Transverse colon (tissue), 3 donors: ENCODE data around the gene DHRS9.

ENCODE experiments used
- EP300 ChIP-seq: sonication (generic); formaldehyde crosslinking; IDR thresholded peaks from one replicate; pipeline ENCODE4 v1.6.1; 2017; ENCODE audit warnings: antibody characterized with exemption, low read depth
- POLR2A ChIP-seq: fragments of 450-650 bp; IDR thresholded peaks from one replicate; pipeline ENCODE4 v1.6.1; 2016; ENCODE audit warnings: antibody characterized with exemption, mild to moderate bottlenecking, moderate library complexity
- TF ChIP-seq, protein P1 (sequence below), 5 experiments: fragments of 200-600 bp in 3 of 5; fragments of 450-650 bp in 2 of 5; sonication (generic) in 3 of 5; IDR thresholded peaks; 1 replicate in 2 of 5; 2 replicates in 3 of 5; pipeline ENCODE4 v1.5.1; 2016 to 2017; ENCODE audit warnings: antibody characterized with exemption in 5 of 5, inconsistent platforms in 3 of 5, mild to moderate bottlenecking in 2 of 5, moderate library complexity in 1 of 5

DNA sequence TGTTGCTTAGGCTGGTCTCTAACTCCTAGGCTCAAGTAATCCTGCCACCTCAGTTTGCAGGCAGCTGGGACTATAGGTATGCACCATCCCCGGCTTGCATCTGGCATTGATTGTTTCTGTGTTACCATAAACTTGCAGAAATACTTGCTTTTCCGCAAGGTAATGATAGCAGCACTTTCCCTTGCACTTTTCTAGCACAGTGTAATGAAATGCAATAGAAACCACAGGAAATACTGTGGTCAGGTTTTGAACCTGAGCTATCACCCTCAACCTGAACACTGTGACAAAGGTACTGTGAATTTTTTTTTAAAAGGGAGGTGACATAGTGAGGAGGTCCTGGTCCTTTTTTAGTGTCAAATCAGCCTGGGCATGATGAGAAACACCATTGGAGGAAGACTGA, 38.3 kb downstream of the DHRS9 start:
- TF ChIP-seq POLR2A, result no peak
- TF ChIP-seq, protein P1, sequence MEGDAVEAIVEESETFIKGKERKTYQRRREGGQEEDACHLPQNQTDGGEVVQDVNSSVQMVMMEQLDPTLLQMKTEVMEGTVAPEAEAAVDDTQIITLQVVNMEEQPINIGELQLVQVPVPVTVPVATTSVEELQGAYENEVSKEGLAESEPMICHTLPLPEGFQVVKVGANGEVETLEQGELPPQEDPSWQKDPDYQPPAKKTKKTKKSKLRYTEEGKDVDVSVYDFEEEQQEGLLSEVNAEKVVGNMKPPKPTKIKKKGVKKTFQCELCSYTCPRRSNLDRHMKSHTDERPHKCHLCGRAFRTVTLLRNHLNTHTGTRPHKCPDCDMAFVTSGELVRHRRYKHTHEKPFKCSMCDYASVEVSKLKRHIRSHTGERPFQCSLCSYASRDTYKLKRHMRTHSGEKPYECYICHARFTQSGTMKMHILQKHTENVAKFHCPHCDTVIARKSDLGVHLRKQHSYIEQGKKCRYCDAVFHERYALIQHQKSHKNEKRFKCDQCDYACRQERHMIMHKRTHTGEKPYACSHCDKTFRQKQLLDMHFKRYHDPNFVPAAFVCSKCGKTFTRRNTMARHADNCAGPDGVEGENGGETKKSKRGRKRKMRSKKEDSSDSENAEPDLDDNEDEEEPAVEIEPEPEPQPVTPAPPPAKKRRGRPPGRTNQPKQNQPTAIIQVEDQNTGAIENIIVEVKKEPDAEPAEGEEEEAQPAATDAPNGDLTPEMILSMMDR (IDR thresholded peaks at IDR 0.05), result no peak
- TF ChIP-seq EP300, result no peak
